ENCODE measurements around the gene TEAD2. TPM values are rescaled to one million over a fixed set of nuclear protein-coding genes. Genes with fewer than 3 reads are reported as not detected.

TEAD2 gene
- total RNA-seq, 1 donor, result 0.27 TPM

DNA sequence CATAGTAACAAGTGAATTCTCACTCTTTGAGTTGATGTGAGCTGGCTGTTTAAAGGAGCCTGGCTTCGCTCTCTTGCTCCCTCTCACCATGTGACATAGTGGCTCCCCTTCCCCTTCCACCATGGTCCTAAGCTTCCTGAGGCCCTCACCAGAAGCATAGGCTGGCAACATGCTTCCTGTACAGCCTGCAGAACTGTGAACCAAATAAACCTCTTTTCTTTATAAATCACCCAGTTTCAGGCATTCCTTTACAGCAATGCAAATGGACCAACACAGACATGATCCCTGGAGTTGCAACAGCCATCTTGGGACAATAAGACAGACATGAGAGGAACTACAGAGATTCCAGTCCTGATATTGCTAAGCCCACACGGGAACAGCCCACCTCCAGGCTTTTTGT, 12.6 kb downstream of the TEAD2 start:
- no peak for DNase-seq (ENCODE audit: low read depth in 2 of 3, low spot score in 2 of 3)

DNA sequence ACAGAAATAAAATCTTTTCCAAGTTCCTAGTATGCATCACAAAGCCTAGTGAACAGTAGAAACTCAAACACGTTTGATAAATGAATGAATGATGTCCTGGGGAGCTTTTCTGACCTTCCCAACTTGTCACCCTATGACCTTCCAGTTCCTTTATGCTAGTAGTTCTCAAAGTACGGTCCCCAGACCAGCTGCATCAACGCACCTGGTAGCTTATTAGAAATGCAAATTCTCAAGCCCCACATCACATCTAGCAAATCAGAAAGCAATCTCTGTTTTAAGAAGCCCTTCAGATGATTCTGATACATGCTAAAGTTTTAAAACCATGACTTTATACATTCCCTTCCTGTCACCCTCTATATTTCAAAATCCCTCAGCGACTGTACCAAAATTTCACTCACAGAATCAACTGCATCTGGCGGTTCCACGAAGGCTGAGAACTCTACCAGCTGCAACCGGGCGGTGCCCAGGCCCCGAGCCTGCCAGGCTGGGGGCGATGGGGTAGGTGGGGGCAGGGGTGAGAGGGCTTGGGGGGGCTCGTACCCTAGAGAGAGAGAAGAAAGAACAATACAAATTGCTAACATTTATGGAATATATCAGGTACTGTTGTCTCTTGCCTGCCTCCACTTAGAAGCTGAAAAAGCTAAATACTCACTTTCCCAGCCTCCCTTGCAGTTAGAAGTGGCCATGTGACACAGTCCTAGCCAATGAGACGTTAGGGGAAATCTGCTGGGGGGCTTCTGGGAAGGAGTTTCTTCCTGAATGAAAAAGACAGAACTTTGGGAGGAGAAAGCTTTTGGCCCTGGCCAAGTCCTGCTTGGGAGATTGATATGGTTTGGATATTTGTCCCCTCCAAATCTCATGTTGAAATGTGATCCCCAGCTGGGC, 13.7 kb downstream of the TEAD2 start:
- DNase-seq (ENCODE audit: low read depth in 2 of 3, low spot score in 2 of 3), result no peak

DNA sequence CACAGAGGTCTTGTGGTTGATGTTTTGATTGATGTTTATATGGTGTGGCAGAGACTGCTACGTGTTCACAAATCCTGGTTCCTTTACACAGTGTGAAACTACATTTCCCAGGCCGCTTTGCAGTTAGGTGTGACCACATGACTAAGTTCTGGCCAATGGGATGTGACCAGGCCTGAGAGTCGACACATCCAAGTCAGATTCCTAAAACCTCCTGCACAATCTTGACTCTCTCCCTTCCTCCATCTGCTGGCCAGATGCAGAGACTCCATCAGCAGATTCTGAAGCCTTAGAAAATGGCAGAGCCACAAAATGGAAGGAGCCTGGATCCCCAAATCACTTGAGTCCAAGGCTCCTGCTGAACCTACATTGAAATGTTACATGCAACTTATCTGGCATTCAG, 14.4 kb downstream of the TEAD2 start:
- peak in 1 of 3 donors; percentile 40 for DNase-seq (ENCODE audit: low read depth in 2 of 3, low spot score in 2 of 3)

DNA sequence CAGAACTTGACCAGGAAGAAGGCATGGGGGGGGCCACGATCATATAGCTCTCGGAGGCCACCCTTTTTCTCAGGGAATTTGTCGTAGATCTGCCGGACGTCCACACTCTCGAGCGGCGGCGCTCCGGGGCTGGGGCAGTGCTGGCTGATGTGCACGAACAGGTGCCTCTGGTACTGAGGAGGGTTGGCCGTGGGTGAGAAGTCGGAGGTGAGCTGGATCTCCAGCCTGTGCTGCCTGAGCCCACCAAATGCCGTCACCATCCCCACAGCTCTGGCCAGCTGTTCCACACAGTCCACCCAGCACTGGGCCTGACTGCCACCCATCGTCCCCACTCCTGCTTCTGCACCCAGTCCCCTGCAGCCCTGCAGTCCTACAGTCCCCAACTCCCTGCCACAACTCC, 15.0 kb downstream of the TEAD2 start:
- DNase-seq (ENCODE audit: low read depth in 2 of 3, low spot score in 2 of 3), result no peak

DNA sequence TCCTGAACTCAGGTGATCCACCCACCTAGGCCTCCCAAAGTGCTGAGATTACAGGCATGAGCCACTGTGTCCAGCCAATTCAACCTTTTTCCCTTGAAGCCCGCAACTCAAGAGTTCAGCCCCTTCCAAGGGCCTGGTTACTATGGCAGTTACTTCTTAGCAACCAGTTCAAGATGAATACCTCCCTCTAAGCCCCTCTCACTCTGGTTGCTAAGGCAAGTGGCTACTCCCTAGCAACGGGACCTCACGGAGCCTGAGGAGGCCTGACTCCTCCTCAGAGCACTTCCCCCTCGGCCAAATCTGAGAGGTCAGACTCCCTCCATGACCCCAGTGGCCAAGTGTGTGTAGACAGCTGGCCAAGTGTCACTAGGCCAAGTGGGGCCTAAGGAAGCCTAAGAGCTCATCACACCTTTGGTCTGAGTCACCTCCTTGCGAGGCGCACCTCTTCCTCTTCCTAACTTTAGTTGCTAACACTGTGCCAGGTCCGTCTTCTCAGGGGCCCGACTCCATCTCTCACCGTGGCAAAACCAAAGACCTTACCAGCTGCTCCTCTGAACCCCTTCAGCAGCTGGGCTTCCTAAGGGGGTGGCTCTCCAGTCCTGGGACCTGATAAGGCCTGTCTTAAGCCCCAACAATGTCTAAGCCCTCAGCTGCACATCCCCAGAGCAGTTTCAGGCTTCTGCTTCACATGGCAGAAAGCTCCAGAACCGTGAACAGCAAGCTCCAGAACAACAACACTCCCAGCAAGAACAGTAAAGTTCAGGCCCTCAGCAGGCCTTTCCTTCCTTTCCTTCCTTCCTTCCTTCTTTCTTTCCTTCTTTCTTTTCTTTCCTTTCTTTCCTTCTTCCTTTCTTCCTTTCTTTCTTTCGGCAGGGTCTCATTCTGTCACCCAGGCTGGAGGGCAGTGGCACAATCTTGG, 17.5 kb downstream of the TEAD2 start:
- no peak for DNase-seq (ENCODE audit: low read depth in 2 of 3, low spot score in 2 of 3)

DNA sequence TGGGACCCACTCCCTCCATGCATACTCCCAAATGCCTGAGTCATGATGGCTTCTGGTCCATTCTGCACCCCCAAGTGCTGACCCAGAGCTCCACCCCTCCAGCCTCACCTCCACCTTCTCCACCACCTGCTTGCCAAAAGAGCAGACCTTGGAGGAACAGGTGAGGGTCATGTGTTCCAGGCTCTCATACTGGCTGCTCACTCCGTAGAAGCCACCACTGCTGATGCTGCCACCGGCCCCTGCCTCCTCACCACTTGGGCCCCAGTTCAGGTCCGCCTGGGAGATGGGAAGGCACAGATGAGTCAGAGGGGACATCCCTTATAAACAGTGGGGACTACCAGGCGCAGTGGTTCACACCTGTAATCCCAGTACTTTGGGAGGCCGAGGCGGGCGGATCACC, 19.1 kb downstream of the TEAD2 start:
- DNase-seq (ENCODE audit: low read depth in 2 of 3, low spot score in 2 of 3), result no peak

DNA sequence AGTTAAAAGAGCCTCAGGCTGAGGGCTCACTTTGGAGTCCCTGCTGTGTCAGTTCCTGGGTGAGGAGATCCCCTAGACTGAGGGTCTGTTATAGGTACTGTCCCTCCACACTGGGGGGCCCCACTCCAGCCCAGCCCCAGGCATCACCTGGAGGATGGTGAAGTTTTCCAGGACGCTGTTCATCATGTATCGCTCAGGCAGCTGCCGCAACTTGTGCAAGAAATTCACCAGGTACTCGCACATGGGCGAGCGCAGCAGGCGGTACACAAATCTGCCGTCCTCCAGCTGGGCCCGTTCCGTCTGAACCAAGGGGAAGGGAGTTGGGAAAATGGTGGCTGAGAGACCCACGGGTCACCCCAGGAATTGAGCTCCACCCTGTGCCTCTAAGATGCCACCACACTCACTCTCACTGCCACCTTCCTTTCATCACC, 19.9 kb downstream of the TEAD2 start:
- DNase-seq (ENCODE audit: low read depth in 2 of 3, low spot score in 2 of 3), result no peak

DNA sequence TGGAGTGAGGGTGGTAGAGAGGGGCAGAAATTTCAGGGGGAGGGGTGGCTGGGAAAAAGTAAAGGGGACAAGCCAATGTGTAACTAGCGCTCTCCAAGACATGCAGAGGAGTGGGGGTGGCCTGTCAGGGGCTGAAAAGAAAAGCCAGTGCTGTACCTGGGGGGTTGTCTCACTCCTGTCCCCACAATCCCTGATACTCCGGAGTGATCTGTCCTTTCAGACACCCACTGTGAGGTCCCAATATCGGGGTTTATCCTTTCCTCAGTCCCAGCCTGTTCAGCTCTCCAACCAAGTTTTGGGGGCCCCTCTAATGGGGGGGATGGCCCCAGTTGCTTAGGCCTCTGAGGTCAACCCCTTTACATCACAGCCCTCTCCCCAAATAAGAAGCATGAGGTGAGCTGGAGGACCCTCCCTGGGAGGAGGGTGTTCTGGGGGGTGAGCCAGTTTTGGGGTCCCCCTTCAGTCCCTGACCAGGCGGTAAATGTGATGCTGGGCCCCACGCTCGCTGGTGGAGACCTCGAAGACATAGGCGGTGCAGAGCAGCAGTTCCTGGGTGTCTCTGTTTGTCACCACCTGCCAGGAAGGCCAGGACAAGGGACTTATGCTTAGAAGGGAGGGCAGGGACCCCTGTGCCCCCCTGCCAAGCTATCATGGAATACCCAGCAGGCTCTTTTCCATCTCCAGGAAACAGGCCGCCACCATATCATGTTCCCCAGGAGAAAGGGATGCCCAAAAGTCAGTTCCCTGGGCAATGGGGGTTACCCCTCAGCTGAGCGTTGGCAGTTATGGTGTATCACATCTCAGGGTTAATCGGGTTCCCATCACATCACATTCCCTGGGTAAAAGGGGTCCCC, 21.1 kb downstream of the TEAD2 start:
- no peak for DNase-seq (ENCODE audit: low read depth in 2 of 3, low spot score in 2 of 3)

DNA sequence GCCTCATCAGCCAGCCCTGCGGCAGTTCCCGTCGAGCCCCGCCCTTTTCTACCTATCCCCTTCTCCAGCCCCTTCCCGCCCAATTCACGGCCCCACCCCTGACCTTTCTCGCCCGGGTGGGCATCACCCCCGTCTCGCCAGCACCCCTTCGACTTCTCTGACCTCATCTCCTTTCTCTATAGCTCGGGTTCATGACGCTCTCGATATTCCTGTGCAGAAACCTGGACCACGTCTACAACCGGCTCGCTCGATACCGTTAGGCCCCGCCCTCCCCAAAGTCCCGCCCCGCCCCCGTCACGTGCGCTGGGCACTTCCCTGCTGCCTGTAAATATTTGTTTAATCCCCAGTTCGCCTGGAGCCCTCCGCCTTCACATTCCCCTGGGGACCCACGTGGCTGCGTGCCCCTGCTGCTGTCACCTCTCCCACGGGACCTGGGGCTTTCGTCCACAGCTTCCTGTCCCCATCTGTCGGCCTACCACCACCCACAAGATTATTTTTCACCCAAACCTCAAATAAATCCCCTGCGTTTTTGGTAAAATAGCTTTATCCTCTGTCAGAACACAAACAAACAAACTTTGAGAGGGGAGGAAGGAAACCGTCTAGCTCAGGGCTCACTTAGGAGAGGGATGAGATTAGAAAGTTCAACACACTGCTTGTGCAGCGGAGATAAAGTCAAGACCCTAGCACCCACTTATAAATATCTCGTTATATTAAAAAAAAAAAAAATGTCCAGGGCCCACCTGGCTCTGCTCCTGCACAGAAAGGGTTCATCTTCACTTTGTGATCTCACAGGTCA, 21.9 kb downstream of the TEAD2 start:
- DNase-seq (ENCODE audit: low read depth in 2 of 3, low spot score in 2 of 3), result peak in 1 of 3 donors; percentile 41

DNA sequence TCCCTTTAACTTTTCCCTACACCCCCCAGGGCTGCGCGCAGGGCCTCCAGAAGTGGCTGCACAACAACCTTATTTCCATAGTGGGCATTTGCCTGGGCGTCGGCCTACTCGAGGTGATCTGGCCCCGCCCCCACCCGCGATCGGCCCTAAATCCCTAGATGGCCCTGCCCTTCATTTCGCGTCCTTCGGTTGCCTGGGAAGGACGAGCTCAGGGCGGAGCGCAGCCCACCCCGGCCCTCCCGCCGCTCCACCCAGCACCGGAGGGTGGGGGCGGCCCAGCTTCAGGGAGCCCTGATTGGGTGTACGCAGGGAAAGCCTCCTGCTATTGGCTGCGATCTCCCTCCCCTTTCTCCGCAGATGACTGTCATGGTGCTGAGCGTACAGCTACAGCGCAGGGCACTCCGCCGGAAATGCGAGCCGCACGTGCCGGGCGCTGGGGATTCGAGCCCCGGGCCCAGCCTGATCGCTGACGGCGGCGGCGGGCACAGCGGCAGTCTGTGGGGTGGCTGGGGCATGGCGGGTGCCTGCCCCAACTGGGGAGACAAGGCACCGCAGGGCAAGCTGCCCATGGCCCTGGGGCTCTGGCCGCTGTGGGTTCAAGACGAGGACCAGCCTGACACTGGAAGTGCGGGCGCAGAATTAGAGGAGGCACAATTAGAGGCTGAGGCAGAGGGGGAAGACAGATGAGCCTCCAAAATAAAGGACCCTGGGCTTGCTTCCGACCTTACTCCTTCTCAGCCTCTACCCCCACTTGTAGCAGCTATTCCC, 22.7 kb downstream of the TEAD2 start:
- no peak for DNase-seq (ENCODE audit: low read depth in 2 of 3, low spot score in 2 of 3)

DNA sequence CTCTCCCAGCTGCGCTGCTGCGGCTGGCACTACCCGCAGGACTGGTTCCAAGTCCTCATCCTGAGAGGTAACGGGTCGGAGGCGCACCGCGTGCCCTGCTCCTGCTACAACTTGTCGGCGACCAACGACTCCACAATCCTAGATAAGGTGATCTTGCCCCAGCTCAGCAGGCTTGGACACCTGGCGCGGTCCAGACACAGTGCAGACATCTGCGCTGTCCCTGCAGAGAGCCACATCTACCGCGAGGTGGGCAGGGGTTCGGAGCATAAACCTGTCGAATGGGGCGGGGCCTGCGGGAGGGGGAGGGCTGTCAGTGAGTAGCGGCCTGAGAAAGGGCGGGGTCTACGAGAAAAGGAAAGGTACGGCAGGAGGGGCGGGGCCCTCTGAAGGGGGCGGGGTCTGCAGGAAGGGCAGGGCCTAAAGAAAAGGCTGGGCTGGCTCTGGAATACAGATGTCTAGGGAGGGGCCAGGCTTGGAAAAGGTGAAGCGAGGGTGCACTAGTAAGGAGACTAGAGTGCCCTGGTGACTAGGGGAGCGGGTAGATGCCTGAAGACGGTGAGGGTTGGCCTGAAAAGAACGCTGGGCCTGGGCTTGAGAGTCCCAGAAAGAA, 23.4 kb downstream of the TEAD2 start:
- no peak for DNase-seq (ENCODE audit: low read depth in 2 of 3, low spot score in 2 of 3)

DNA sequence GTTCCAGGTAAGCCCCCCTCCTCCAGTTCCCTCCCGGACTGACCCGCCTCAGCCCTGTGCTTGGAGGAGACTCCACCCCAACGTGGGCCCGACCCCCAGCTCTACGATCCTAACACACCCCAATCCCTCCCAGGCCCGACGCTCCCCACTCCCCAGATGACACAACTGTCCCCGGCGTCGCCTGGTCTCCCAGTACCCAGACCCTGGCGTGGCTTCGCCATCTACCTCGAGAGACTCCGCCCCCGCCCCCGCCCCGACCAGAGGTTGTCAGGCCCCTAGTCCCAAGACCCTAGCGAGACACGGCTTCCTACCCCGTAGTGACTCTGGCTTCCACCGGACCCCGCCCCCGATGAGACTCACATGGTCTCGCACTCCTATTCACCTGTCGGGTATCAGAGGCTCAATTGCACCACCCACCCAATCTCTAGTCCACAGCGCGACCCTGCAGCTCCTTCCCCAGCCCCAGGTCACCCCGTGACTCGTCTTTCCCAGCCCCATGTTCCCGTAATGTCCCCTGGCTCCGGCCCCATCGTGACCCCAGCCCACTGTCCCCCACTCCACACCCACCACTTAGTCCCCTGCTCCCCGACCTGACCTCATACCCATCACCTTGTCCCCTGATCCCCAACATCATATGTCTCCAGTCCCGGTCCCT, 24.1 kb downstream of the TEAD2 start:
- no peak for DNase-seq (ENCODE audit: low read depth in 2 of 3, low spot score in 2 of 3)

DNA sequence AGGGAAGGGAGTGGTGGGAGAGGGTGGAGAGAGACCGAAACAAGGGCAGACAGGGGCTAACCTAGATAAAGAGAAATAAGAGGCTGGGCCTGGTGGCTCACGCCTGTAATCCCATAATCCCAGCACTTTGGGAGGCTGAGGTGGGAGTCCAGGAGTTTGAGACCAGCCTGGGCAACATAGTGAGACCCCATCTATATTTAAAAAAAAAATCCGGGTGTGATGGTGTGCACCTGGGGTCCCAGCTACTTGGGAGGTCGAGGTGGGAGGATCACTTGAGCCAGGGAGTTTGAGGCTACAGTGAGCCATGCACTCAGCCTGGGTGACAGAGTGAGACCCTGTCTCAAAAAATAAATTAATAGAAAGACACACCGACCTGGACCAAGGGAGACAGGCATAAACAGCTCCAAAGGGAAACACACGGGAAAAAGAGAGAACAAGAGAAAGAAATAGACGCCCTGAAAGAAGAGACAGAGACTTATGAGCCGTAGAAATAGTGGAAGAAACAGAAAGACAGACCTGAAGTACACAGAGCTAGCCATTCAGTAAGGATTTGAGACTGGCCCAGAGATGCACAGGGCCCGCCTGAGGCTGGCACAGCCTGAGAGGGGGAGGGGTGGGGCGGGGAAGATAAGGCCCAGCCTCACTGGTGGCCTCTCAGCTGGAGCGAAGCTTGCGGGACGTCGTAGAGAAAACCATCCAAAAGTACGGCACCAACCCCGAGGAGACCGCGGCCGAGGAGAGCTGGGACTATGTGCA, 24.8 kb downstream of the TEAD2 start:
- DNase-seq (ENCODE audit: low read depth in 2 of 3, low spot score in 2 of 3), result no peak

DNA sequence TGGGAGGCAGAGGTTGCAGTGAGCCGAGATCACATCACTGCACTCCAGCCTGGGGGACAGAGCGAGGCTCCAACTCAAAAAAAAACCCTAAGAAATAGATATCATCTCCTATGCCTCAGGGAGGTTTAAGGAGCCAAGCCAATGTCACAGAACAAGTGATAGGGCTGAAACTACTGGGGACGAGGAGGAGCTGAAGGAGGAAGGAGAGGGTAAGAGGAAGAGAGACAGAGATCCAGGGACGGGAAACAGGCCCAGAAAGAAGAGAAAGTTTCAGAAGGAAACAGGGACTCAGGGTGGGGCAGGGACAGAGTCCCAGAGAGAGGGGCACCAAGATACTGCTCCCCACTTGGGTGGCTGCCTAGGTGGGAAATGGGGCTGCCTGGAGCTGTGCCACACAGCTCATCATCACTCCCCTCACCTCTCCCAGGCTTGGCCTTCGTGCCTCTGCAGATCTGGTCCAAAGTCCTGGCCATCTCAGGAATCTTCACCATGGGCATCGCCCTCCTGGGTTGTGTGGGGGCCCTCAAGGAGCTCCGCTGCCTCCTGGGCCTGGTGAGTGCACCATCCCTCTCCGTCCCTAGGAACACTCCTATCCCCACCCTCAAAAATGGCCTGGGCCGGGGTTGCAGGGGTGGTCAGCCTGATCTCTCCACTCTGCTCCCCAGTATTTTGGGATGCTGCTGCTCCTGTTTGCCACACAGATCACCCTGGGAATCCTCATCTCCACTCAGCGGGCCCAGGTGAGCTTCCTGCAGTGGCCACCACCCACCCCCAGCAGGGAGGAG, 25.5 kb downstream of the TEAD2 start:
- no peak for DNase-seq (ENCODE audit: low read depth in 2 of 3, low spot score in 2 of 3)

DNA sequence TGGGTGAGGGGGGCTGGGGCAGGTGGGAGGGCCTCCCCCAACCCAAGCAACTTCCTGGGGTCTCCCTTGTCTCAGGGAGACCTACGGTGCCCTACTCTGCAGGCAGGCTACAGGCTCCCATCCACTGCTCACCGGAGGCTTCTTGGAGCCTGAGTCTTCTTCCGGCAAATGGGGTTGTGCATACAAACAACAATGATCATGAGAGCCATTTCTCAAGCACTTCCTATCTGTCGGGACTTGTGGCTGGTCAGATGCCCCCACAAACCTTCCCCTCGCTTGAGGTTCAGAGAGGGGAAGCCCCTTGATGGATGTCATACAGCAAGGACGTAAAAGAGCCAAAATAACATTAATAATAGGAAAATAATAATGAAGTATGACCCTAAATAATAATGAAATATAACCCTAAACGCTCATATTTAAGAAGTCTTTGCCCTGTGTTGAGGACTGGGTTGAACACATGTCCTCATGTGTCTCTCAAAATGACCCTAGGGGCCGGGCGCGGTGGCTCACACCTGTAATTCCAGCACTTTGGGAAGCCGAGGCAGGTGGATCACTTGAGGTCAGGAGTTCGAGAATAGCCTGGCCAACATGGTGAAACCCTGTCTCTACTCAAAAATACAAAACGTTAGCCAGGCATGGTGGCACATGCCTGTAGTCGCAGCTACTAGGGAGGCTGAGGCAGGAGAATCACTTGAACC, 26.3 kb downstream of the TEAD2 start:
- peak in 1 of 3 donors; percentile 28 for DNase-seq (ENCODE audit: low read depth in 2 of 3, low spot score in 2 of 3)
